IMR-90 (cell line): ENCODE results near the gene SAMD9. TPM values are rescaled to one million over a fixed set of nuclear protein-coding genes. Genes with fewer than 3 reads are reported as not detected.

Experiments
- ATAC-seq: fragments of 200-7000 bp; cut with Tn5 transposase; 2 replicates; pipeline ENCODE4 v1.9.1; 2020; ENCODE audit warnings: low read depth, mild to moderate bottlenecking, moderate library complexity
- BruUV-seq: library from RNA; stranded (reverse); fragments of 400-500 nt; replicated peaks from 2 replicates; lab custom pipeline; 2021; lab: Mats Ljungman, UMichigan
- CTCF ChIA-PET: fragments of 300-600 bp; formaldehyde crosslinking; extraction: SDS; loops from one replicate; lab custom pipeline; 2021; ENCODE audit warnings: antibody characterized with exemption; lab: Yijun Ruan, JAX
- POLR2A ChIA-PET: fragments of 300-600 bp; sonication (Branson Sonifier 250); formaldehyde crosslinking; loops from one replicate; lab custom pipeline; 2022; ENCODE audit warnings: antibody characterized with exemption; ENCODE audit not compliant: unreplicated experiment; lab: Charles Lee
- DNase-seq: peaks from one replicate; pipeline ENCODE4 v3.0.0; 2013
- H2AFZ ChIP-seq: replicated peaks from 2 replicates; pipeline ENCODE3; 2013; ENCODE audit warnings: low read length, mild to moderate bottlenecking; ENCODE audit not compliant: poor library complexity
- H2AK5ac ChIP-seq: 2 replicates; pipeline ENCODE4 v1.6.1; 2013; ENCODE audit warnings: low read depth, low read length, inconsistent platforms
- H2AK9ac ChIP-seq: replicated peaks from 2 replicates; pipeline ENCODE3; 2013; ENCODE audit warnings: mild to moderate bottlenecking, low read depth, low read length, moderate library complexity; ENCODE audit not compliant: poor library complexity
- H2BK120ac ChIP-seq: 2 replicates; pipeline ENCODE4 v1.6.1; 2013; ENCODE audit warnings: low read depth, low read length, inconsistent platforms
- H2BK15ac ChIP-seq: 3 replicates; pipeline ENCODE4 v1.6.1; 2013; ENCODE audit warnings: low read depth, low read length, inconsistent platforms
- H2BK20ac ChIP-seq: 2 replicates; pipeline ENCODE4 v1.6.1; 2013; ENCODE audit warnings: low read depth, mild to moderate bottlenecking, inconsistent platforms, low read length, moderate library complexity
- H2BK5ac ChIP-seq: 2 replicates; pipeline ENCODE4 v1.6.1; 2013; ENCODE audit warnings: mild to moderate bottlenecking, low read depth, low read length, inconsistent platforms; ENCODE audit not compliant: poor library complexity, severe bottlenecking
- H3K14ac ChIP-seq: replicated peaks from 2 replicates; pipeline ENCODE4 v1.6.1; 2013; ENCODE audit warnings: low read depth, low read length, inconsistent platforms
- H3K18ac ChIP-seq: 2 replicates; pipeline ENCODE4 v1.6.1; 2013; ENCODE audit warnings: low read depth, low read length, control low read depth
- H3K23ac ChIP-seq: 2 replicates; pipeline ENCODE4 v1.6.1; 2013; ENCODE audit warnings: low read depth, low read length, inconsistent platforms
- H3K27ac ChIP-seq: 2 replicates; pipeline ENCODE4 v1.5.1; 2013; ENCODE audit warnings: mild to moderate bottlenecking, control low read depth, low read length; ENCODE audit not compliant: insufficient read depth
- H3K27me3 ChIP-seq: 2 replicates; pipeline ENCODE4 v1.6.1; 2013; ENCODE audit warnings: low read length; ENCODE audit not compliant: control insufficient read depth, insufficient read depth
- H3K36me3 ChIP-seq: 2 replicates; pipeline ENCODE4 v1.6.1; 2013; ENCODE audit warnings: low read length, mixed read lengths; ENCODE audit not compliant: control insufficient read depth, insufficient read depth
- H3K4ac ChIP-seq: 2 replicates; pipeline ENCODE4 v1.6.1; 2013; ENCODE audit warnings: low read depth, low read length, inconsistent platforms
- H3K4me1 ChIP-seq: 2 replicates; pipeline ENCODE4 v1.6.1; 2013; ENCODE audit warnings: low read length, mixed read lengths; ENCODE audit not compliant: control insufficient read depth, insufficient read depth
- H3K4me2 ChIP-seq: 2 replicates; pipeline ENCODE4 v1.6.1; 2013; ENCODE audit warnings: low read depth, mild to moderate bottlenecking, control low read depth, low read length, moderate library complexity
- H3K4me3 ChIP-seq: 2 replicates; pipeline ENCODE4 v1.5.1; 2013; ENCODE audit warnings: low read depth, mild to moderate bottlenecking, control low read depth, low read length, moderate library complexity; ENCODE audit not compliant: insufficient read depth
- H3K56ac ChIP-seq: 2 replicates; pipeline ENCODE4 v1.6.1; 2013; ENCODE audit warnings: low read length, inconsistent platforms; ENCODE audit not compliant: insufficient read depth; ENCODE audit errors: extremely low read depth
- H3K79me1 ChIP-seq, 2 experiments: 2 replicates each; pipeline ENCODE4 v1.6.1; 2013; ENCODE audit warnings: low read length in 2 of 2, inconsistent platforms in 1 of 2, low read depth in 1 of 2
- H3K9ac ChIP-seq: 2 replicates; pipeline ENCODE4 v1.6.1; 2013; ENCODE audit warnings: low read depth, low read length, control low read depth
- H3K9me1 ChIP-seq: 2 replicates; pipeline ENCODE4 v1.6.1; 2013; ENCODE audit warnings: low read length, inconsistent platforms; ENCODE audit not compliant: insufficient read depth
- H3K9me3 ChIP-seq: 2 replicates; pipeline ENCODE4 v1.6.1; 2013; ENCODE audit warnings: low read length; ENCODE audit not compliant: control insufficient read depth, insufficient read depth
- H4K20me1 ChIP-seq: 2 replicates; pipeline ENCODE4 v1.6.1; 2013; ENCODE audit warnings: low read length, inconsistent platforms; ENCODE audit not compliant: insufficient read depth
- H4K5ac ChIP-seq: 2 replicates; pipeline ENCODE4 v1.6.1; 2013; ENCODE audit warnings: mild to moderate bottlenecking, low read depth, low read length, control low read depth
- H4K8ac ChIP-seq, 2 experiments: 2 replicates each; pipeline ENCODE4 v1.6.1; 2013; ENCODE audit warnings: low read depth in 2 of 2, low read length in 2 of 2, control low read depth in 1 of 2, inconsistent platforms in 1 of 2
- H4K91ac ChIP-seq: 2 replicates; pipeline ENCODE4 v1.6.1; 2013; ENCODE audit warnings: low read depth, low read length, inconsistent platforms; ENCODE audit not compliant: insufficient read depth
- FOS ChIP-seq: fragments of 150-350 bp; IDR thresholded peaks from 2 replicates; pipeline ENCODE4 v1.6.1; 2016; ENCODE audit warnings: low read depth, low read length
- NFE2L2 ChIP-seq: fragments of 150-350 bp; IDR thresholded peaks from 2 replicates; pipeline ENCODE4 v1.6.1; 2016; ENCODE audit warnings: low read depth, mild to moderate bottlenecking, low read length
- USF2 ChIP-seq: fragments of 150-350 bp; IDR thresholded peaks from 2 replicates; pipeline ENCODE4 v1.6.1; 2017; ENCODE audit warnings: mild to moderate bottlenecking, antibody characterized with exemption, low read length, low read depth
- WGBS, 2 experiments: methylation state at CpG; one replicate each; pipeline versions ENCODE4 v1.1.5 to v1.1.7; 2013; ENCODE audit warnings: missing lambda C conversion rate in 2 of 2; ENCODE audit not compliant: insufficient read length in 1 of 2; ENCODE audit errors: extremely low coverage in 2 of 2; 5-methylcytosine and 5-hydroxymethylcytosine counted together
- dilution Hi-C: fragments of 300-500 bp; cut with HindIII; formaldehyde crosslinking; loops from one replicate; pipeline ENCODE4 v1.14.3; 2018; ENCODE audit warnings: low sequenced_read_pairs; ENCODE audit not compliant: unreplicated experiment
- in situ Hi-C: fragments of 300-500 bp; cut with MboI; formaldehyde crosslinking; loops from 3 replicates; pipeline ENCODE4 v1.14.3; 2019; ENCODE audit warnings: low sequenced_read_pairs, inconsistent platforms, mixed read lengths
- intact Hi-C: fragments of 100-400 bp; cut with micrococcal nuclease; formaldehyde crosslinking; loops from 2 replicates; pipeline ENCODE4 v1.10.0; 2022
- polyA plus RNA-seq, 3 experiments: library from polyadenylated mRNA; depleted of rRNA; stranded (reverse); fragments of >200 nt; gene quantifications; 2 replicates each; pipeline ENCODE4 v1.2.3, GENCODE V29; 2012; ENCODE audit warnings: low replicate concordance in 1 of 3
- total RNA-seq: library from RNA; depleted of rRNA; stranded (reverse); fragments of >200 nt; gene quantifications from 2 replicates; pipeline ENCODE4 v1.2.3, GENCODE V29; 2012

Gene SAMD9
- total and polyA plus RNA-seq, 2 of the 4 experiments (the other 2 are of a cell fraction) = 1.9 to 9.5 TPM

GRCh38 chr7:93148144-93148543 is 30.4 kb upstream of the SAMD9 start, which contains the start of gene SAMD9L:
SAMD9L (minus strand) TSS chr7:93148385; CDS start chr7:93135971, 12,414 bp downstream.
- Histone ChIP-seq H3K23ac (peak within 1 kb of the TSS; percentile 61; the same call in 1 of the 2 replicates), H4K8ac (peak within 1 kb of the TSS; percentile 46 to 85; a peak in 3 of 4 replicates), H2BK5ac (peak within 1 kb of the TSS; percentile 61), H4K91ac (peak within 1 kb of the TSS; percentile 44; the same call in 1 of the 2 replicates), H3K9me1 (no peaks in the 10 kb centered on the region), H3K36me3 (peaks cover 1% of the 10 kb centered on the region; the same call in 1 of the 2 replicates), H3K4me2 (peak within 1 kb of the TSS; percentile 99), H2AK9ac (no peak within 1 kb of the TSS), H2AK5ac (no peak within 1 kb of the TSS), H3K79me1 (0 out of 4 replicates have a peak, but pooled peaks cover 0 to 5% of the 10 kb centered on the region in 2 experiments), H2AFZ (peak within 1 kb of the TSS; percentile 80), H3K9ac (peak within 1 kb of the TSS; percentile 67), H3K27ac (peak within 1 kb of the TSS; percentile 14; the same call in 1 of the 2 replicates), H3K4me3 (peak within 1 kb of the TSS; percentile 46), H2BK120ac (peak within 1 kb of the TSS; percentile 65), H4K5ac (peak within 1 kb of the TSS; percentile 94), H3K27me3 (no peaks in the 10 kb centered on the region), H4K20me1 (no peaks in the 10 kb centered on the region), H3K14ac (peak within 1 kb of the TSS; percentile 81), H3K4me1 (peaks cover 7% of the 10 kb centered on the region; the same call in 1 of the 2 replicates), H3K4ac (peak within 1 kb of the TSS; percentile 31; the same call in 1 of the 2 replicates), H3K18ac (peak within 1 kb of the TSS; percentile 93; the same call in 1 of the 2 replicates), H2BK15ac (peak within 1 kb of the TSS; percentile 30; the same call in 2 of the 3 replicates), H3K9me3 (no peaks in the 10 kb centered on the region), H2BK20ac (peak within 1 kb of the TSS; percentile 72), H3K56ac (peak within 1 kb of the TSS; percentile 66; the same call in 1 of the 2 replicates)
- ATAC-seq (peak; percentile 49), DNase-seq (peak; percentile 28)
- in situ Hi-C loops = no loop called here
- ChIA-PET CTCF (no interaction called here), POLR2A (no interaction called here)
- BruUV-seq = no TSS peak
- dilution Hi-C loops = no loop called here
- intact Hi-C loops = no loop called here
- no CpG with 5 or more reads among the region's 2 CpGs for WGBS, 2 experiments
- TF ChIP-seq FOS (no peak), USF2 (no peak), NFE2L2 (no peak)
